ENCODE results near the gene PITX3. TPM values are rescaled to one million over a fixed set of nuclear protein-coding genes. Genes with fewer than 3 reads are reported as not detected.

PITX3 gene
- total and polyA plus RNA-seq, 9 of the 15 experiments (the other 6 are each of a cell fraction or from before 2014, with no cell fraction given) = 0.30 to 0.98 (median 0.95) TPM; not detected in 6

GRCh38 chr10:102281102-102281487 lies 39.8 kb upstream of the PITX3 start:
- BruUV-seq (replicated peaks) = no TSS peak
- CTCF ChIA-PET (ENCODE audit: low intra/inter-chr PET ratio) = no interaction called here
- intact Hi-C loops (cut with micrococcal nuclease) (no loop called here), in situ Hi-C loops (cut with MboI) (no loop called here)
- H3K4me1 ChIP-seq (replicated peaks in 1 of 2; ENCODE audit: control insufficient read depth in 2 of 2, insufficient read depth in 2 of 2, low read length in 2 of 2) = peaks cover 0 to 17% of the 10 kb centered on the region in 2 experiments; a peak in 2 of 5 replicates
- POLR2A ChIA-PET = interaction anchor here (0.9 kb wide), 1 partner anchor 13 kb away, joined by 4 read pairs; no protein-coding TSS in a partner anchor
- no peak overlapping the region for H3K9ac ChIP-seq (ENCODE audit: insufficient read depth in 1 of 2, low read depth in 2 of 2, low read length in 2 of 2)
- H3K79me2 ChIP-seq (ENCODE audit: control insufficient read depth, insufficient read depth, low read length) = peaks cover 68% of the 10 kb centered on the region
- no peaks in the 10 kb centered on the region for H3K9me3 ChIP-seq (replicated peaks; ENCODE audit: control insufficient read depth, insufficient read depth, low read depth, low read length)
- FAIRE-seq (no peak), ATAC-seq (no peak), DNase-seq (ENCODE audit: extremely low read depth in 1 of 4, low spot score in 3 of 4) (no peak)
- H3K4me3 ChIP-seq = no peak overlapping the region
- H3K27ac ChIP-seq (ENCODE audit: extremely low read depth, low read depth, low read length) = no peak overlapping the region
- no peaks in the 10 kb centered on the region for H3K9me1 ChIP-seq (ENCODE audit: control insufficient read depth, insufficient read depth, low read length)
- no peaks in the 10 kb centered on the region for H3K27me3 ChIP-seq (ENCODE audit: control insufficient read depth in 2 of 2, insufficient read depth in 2 of 2, low read length in 2 of 2)
- H3K36me3 ChIP-seq (ENCODE audit: control insufficient read depth, insufficient read depth, low read length) = peaks cover 14% of the 10 kb centered on the region; the same call in 2 of the 3 replicates
- H2AFZ ChIP-seq (ENCODE audit: low read depth, low read length) = no peak overlapping the region
- 77% methylated on average over 3 of the region's 3 CpGs for WGBS (ENCODE audit: insufficient coverage, low coverage, missing lambda C conversion rate)
- H3K4me2 ChIP-seq (ENCODE audit: insufficient read depth, low read length) = no peak overlapping the region
- peaks cover 9% of the 10 kb centered on the region; the same call in 1 of the 2 replicates for H4K20me1 ChIP-seq (replicated peaks; ENCODE audit: control insufficient read depth, insufficient read depth, low read length)
- TF ChIP-seq, protein P1, sequence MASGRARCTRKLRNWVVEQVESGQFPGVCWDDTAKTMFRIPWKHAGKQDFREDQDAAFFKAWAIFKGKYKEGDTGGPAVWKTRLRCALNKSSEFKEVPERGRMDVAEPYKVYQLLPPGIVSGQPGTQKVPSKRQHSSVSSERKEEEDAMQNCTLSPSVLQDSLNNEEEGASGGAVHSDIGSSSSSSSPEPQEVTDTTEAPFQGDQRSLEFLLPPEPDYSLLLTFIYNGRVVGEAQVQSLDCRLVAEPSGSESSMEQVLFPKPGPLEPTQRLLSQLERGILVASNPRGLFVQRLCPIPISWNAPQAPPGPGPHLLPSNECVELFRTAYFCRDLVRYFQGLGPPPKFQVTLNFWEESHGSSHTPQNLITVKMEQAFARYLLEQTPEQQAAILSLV (tag; IDR thresholded peaks at IDR 0.05) = no peak
- TF ChIP-seq BMI1 (IDR thresholded peaks at IDR 0.05; ENCODE audit: low read length) = no peak
- TF ChIP-seq RBFOX2 (IDR thresholded peaks at IDR 0.05; ENCODE audit: low read depth, low read length) = no peak
- TF ChIP-seq ZNF318 (IDR thresholded peaks at IDR 0.05; ENCODE audit: borderline replicate concordance in 1 of 2, low read depth in 1 of 2) = no peak
- TF ChIP-seq CBFA2T2 (conservative IDR thresholded peaks at IDR 0.05) = no peak
- no peak for TF ChIP-seq PCBP1 (IDR thresholded peaks at IDR 0.05; ENCODE audit: low read depth, low read length, poor library complexity, severe bottlenecking)
- TF ChIP-seq POLR2A (conservative IDR thresholded peaks at IDR 0.05) = no peak
- TF ChIP-seq THAP7 (CRISPR knock-in tag; IDR thresholded peaks at IDR 0.05) = no peak
- no peak for TF ChIP-seq ZNF274 (IDR thresholded peaks at IDR 0.05; ENCODE audit: borderline replicate concordance, low read depth, low read length)
- TF ChIP-seq SMC3 (conservative IDR thresholded peaks at IDR 0.05; ENCODE audit: insufficient read depth, low read depth, low read length) = no peak
- TF ChIP-seq PRMT5 (CRISPR knock-in tag; IDR thresholded peaks at IDR 0.05) = no peak
- TF ChIP-seq ZEB2 (IDR thresholded peaks at IDR 0.05) = no peak
- TF ChIP-seq CBFB (CRISPR knock-in tag; IDR thresholded peaks at IDR 0.05) = no peak
- TF ChIP-seq ZNF77 (CRISPR knock-in tag; IDR thresholded peaks at IDR 0.05) = no peak
- TF ChIP-seq BCOR (IDR thresholded peaks at IDR 0.05) = no peak
